ENCODE results near the gene RIMBP2.

The RIMBP2 gene

DNA sequence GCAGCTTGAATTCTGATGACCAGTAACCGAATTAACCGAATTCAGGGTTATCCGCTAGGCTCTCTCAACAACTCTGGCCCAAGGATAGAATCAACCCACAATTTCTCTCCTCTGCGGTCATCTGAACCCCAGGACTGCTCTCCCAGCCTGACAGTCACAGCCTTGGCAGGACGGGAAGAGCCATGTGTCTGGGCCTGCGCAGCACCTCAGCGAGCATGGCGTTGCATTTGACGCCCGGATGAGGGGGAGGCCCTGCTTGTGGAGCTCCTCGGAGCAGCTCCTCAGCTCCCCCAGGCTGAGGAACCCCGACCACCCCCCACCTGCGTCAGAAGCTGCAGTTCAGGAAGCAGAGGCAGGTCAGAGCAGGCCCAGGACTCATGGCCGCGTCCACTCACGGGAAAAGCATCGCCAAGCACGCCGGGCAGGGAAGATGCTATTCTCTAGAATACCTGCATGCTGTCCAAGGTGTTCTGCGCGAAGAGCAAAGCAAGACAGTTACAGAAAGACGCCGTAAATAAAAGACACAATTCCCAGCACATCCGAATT lies 247.3 kb downstream of the RIMBP2 start:
- peaks cover 14% of the 10 kb centered on the region for H3K9me3 ChIP-seq
- no peak for TF ChIP-seq Cebpa-rat (IDR thresholded peaks at IDR 0.05)
- H3K27me3 ChIP-seq = no peaks in the 10 kb centered on the region
- H3K9ac ChIP-seq = no peak overlapping the region
- H3K36me3 ChIP-seq = no peaks in the 10 kb centered on the region
- H3K4me1 ChIP-seq = peaks cover 12% of the 10 kb centered on the region
- H3K4me3 ChIP-seq = no peak overlapping the region
- H3K27ac ChIP-seq = no peak overlapping the region
- no peak overlapping the region for H3K4me2 ChIP-seq
- no peaks in the 10 kb centered on the region for H4K20me1 ChIP-seq

DNA sequence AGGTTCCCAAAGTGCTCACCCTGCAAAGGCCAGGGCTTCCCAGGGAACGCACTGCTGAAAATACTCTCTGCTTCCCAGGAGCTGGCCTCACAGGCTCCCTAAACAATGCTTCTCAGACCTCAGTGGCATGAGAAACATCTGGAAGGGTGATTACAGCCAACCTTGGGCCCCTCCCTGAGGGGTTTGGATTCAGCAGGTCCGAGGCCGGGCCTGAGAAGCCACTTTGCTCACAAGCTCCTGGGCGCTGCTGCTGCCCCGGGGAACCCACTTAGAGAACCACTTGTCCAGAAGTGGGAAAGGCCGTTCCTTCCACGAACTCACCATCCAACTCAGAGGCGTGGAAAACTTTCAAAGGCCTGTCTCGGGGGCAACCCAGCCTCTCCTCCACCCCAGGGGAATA lies 247.9 kb downstream of the RIMBP2 start:
- Histone ChIP-seq H3K4me3 (no peak overlapping the region), H3K27me3 (no peaks in the 10 kb centered on the region), H3K9ac (no peak overlapping the region), H3K4me2 (no peak overlapping the region), H3K36me3 (no peaks in the 10 kb centered on the region), H3K4me1 (peaks cover 12% of the 10 kb centered on the region), H3K9me3 (peaks cover 14% of the 10 kb centered on the region), H3K27ac (no peak overlapping the region), H4K20me1 (no peaks in the 10 kb centered on the region)
- TF ChIP-seq Cebpa-rat (IDR thresholded peaks at IDR 0.05) = no peak

DNA sequence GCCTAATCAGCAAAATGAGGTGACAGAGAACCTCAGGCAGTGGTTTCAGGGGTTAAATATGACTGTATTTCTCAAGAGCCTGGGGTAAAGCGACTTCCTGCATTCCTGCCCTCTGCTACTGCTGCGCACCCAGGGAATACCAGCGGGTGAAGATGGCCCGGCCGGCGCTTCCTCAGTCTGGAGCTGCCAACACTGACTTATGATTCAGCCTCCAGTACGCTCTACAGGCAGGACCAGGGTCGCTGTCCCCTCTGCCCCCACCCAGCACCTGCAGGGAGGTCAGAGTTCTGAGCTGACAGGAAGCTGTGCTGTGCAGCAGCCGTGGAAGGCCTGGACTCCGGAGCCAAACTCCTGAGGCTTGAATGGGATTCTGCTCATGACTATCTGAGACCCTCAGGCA lies 250.5 kb downstream of the RIMBP2 start:
- Histone ChIP-seq H3K4me3 (no peak overlapping the region), H3K36me3 (no peaks in the 10 kb centered on the region), H4K20me1 (no peaks in the 10 kb centered on the region), H3K4me1 (peaks cover 12% of the 10 kb centered on the region), H3K9me3 (peaks cover 14% of the 10 kb centered on the region), H3K27me3 (no peaks in the 10 kb centered on the region), H3K9ac (no peak overlapping the region), H3K27ac (no peak overlapping the region), H3K4me2 (peak overlapping the region; percentile 47)
- TF ChIP-seq Cebpa-rat (IDR thresholded peaks at IDR 0.05) = no peak

DNA sequence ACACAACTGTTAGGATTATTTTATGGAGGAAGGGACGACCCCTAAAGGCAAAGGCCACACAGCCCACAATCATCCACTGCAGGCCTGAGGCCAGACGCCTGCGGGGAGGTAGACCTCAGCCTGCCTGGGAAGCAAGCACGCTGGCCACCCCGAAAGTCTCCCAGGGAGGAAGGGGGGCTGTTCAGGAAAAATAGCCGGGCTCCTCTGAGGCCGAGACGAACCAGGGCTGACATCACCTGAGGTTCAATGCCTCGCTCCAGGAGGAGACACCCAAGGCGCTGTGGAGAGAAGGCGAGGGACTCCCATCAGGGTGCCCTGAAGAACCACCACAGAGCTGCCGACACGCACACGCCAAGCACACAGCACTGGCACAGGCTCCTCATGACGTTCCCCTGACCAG lies 251.1 kb downstream of the RIMBP2 start:
- Histone ChIP-seq H3K36me3 (no peaks in the 10 kb centered on the region), H3K4me2 (no peak overlapping the region), H3K27me3 (no peaks in the 10 kb centered on the region), H4K20me1 (no peaks in the 10 kb centered on the region), H3K27ac (no peak overlapping the region), H3K9me3 (peaks cover 14% of the 10 kb centered on the region), H3K4me1 (peaks cover 12% of the 10 kb centered on the region), H3K4me3 (no peak overlapping the region), H3K9ac (no peak overlapping the region)
- TF ChIP-seq Cebpa-rat (IDR thresholded peaks at IDR 0.05) = no peak

- Histone ChIP-seq H3K4me1 (peaks cover 17% of the 10 kb centered on the region), H3K27ac (no peak overlapping the region), H3K4me2 (no peak overlapping the region), H3K27me3 (no peaks in the 10 kb centered on the region), H3K9me3 (peaks cover 14% of the 10 kb centered on the region), H3K36me3 (no peaks in the 10 kb centered on the region), H3K9ac (no peak overlapping the region), H4K20me1 (no peaks in the 10 kb centered on the region), H3K4me3 (no peak overlapping the region)
- peak; percentile 69; the same call in 1 of the 2 replicates for TF ChIP-seq Cebpa-rat (IDR thresholded peaks at IDR 0.05)
Measured at GRCh38 chr12:130463818-130464670, 252.1 kb downstream of the RIMBP2 start.

GRCh38 chr12:130463275-130463658 lies 252.8 kb downstream of the RIMBP2 start:
- no peak overlapping the region for H3K4me3 ChIP-seq
- H3K27ac ChIP-seq = no peak overlapping the region
- TF ChIP-seq Cebpa-rat (IDR thresholded peaks at IDR 0.05) = no peak
- H4K20me1 ChIP-seq = no peaks in the 10 kb centered on the region
- H3K27me3 ChIP-seq = no peaks in the 10 kb centered on the region
- H3K9ac ChIP-seq = no peak overlapping the region
- peaks cover 14% of the 10 kb centered on the region for H3K9me3 ChIP-seq
- H3K4me1 ChIP-seq = peaks cover 17% of the 10 kb centered on the region
- H3K4me2 ChIP-seq = no peak overlapping the region
- H3K36me3 ChIP-seq = no peaks in the 10 kb centered on the region

- Histone ChIP-seq H3K9ac (no peak overlapping the region), H3K4me2 (no peak overlapping the region), H3K27ac (no peak overlapping the region), H3K27me3 (no peaks in the 10 kb centered on the region), H3K9me3 (peaks cover 8% of the 10 kb centered on the region), H3K36me3 (no peaks in the 10 kb centered on the region), H4K20me1 (no peaks in the 10 kb centered on the region), H3K4me1 (peaks cover 17% of the 10 kb centered on the region), H3K4me3 (no peak overlapping the region)
- no peak for TF ChIP-seq Cebpa-rat (IDR thresholded peaks at IDR 0.05)
Measured at GRCh38 chr12:130462558-130463274, 253.4 kb downstream of the RIMBP2 start.

GRCh38 chr12:130461839-130462557 lies 254.1 kb downstream of the RIMBP2 start:
- H3K27ac ChIP-seq = no peak overlapping the region
- H3K9me3 ChIP-seq = peaks cover under 1% of the 10 kb centered on the region; the same call in 1 of the 2 replicates
- H3K4me2 ChIP-seq = no peak overlapping the region
- no peak for TF ChIP-seq Cebpa-rat (IDR thresholded peaks at IDR 0.05)
- H3K4me3 ChIP-seq = no peak overlapping the region
- no peaks in the 10 kb centered on the region for H3K36me3 ChIP-seq
- no peak overlapping the region for H3K9ac ChIP-seq
- no peaks in the 10 kb centered on the region; the same call in 1 of the 2 replicates for H4K20me1 ChIP-seq
- no peaks in the 10 kb centered on the region for H3K27me3 ChIP-seq
- peaks cover 23% of the 10 kb centered on the region for H3K4me1 ChIP-seq

GRCh38 chr12:130461447-130461815 lies 254.7 kb downstream of the RIMBP2 start:
- H4K20me1 ChIP-seq = no peaks in the 10 kb centered on the region; the same call in 1 of the 2 replicates
- no peak overlapping the region for H3K9ac ChIP-seq
- no peak overlapping the region for H3K4me3 ChIP-seq
- no peaks in the 10 kb centered on the region for H3K27me3 ChIP-seq
- no peaks in the 10 kb centered on the region for H3K36me3 ChIP-seq
- H3K9me3 ChIP-seq = no peaks in the 10 kb centered on the region
- no peak for TF ChIP-seq Cebpa-rat (IDR thresholded peaks at IDR 0.05)
- H3K27ac ChIP-seq = no peak overlapping the region
- H3K4me2 ChIP-seq = no peak overlapping the region
- peaks cover 28% of the 10 kb centered on the region for H3K4me1 ChIP-seq

Measured in BLaER1 (cell line).